Tongue (tissue), 2 donors: ENCODE measurements around the gene EPS8. TPM values are rescaled to one million over a fixed set of nuclear protein-coding genes. Genes with fewer than 3 reads are reported as not detected.
"Not testable (repeated sequence)": the region's sequence is repeated elsewhere in the genome, so short reads cannot be mapped to it uniquely, and the experiment has no call there.

ENCODE experiments used
- DNase-seq: peaks from one replicate; pipeline ENCODE4 v3.0.0-alpha.2; 2015
- total RNA-seq: library from RNA; depleted of rRNA; stranded (reverse); fragments of >200 nt; gene quantifications from one replicate; pipeline ENCODE4 v1.2.3, GENCODE V29; 2014

EPS8 gene
- total RNA-seq, 1 donor from 2014 or later, result 39.8 TPM

DNA sequence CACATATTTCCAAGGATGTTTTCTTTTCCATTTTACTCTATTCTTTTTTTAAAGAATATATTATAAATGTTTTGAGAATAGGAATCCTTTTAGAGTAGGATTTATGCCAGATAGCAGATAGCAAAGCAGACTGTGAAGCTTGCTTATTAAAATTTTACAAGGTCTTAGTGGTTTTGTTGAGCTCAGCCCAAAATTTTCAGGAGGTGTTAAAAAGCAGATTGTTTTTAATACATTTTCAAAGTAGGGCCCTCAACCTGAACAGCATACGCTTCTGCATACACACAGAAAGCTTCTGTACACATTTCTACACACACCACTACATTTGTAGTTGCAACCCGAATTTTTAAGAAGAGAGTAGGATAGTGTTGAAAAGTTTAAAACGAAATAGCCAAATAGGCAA lies 151.0 kb downstream of the EPS8 start:
- DNase-seq, result no peak

DNA sequence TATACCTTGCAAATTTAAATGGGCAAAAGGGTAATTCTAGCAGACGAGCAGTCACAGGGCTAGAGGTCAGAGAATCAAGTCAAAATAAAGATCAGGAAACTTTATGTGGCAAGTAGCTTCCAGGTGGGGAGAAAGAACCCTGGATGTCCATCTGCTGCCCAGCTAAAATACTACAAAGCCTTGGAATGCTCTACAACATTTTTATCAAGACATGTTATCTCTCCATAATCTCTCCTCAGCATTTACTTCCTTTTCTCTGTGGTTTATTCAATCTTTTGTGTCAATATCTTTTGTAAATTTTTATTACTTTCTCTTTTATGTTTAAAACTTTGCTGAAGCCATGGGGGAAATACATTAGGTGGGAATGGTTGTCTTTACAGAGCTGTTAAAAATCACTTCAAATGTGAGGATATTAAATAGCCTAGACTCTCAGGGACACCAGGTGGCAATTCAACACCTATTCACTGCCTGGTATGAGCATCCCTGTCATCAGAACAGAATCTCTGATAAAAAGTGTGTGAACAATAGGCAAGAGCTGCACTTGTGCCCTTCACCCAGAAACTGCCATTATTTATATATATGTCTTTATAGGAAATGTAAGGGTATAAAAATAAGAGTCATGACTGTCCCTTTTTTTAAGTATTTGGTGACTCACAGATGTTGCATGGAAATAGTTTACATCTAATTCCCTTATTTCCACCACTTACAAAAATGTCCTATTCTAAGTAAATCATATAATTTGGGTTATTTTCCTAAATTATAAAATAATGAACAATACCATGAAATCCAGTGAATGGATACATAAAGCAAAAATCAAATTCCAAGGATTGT lies 152.9 kb downstream of the EPS8 start:
- no peak for DNase-seq

DNA sequence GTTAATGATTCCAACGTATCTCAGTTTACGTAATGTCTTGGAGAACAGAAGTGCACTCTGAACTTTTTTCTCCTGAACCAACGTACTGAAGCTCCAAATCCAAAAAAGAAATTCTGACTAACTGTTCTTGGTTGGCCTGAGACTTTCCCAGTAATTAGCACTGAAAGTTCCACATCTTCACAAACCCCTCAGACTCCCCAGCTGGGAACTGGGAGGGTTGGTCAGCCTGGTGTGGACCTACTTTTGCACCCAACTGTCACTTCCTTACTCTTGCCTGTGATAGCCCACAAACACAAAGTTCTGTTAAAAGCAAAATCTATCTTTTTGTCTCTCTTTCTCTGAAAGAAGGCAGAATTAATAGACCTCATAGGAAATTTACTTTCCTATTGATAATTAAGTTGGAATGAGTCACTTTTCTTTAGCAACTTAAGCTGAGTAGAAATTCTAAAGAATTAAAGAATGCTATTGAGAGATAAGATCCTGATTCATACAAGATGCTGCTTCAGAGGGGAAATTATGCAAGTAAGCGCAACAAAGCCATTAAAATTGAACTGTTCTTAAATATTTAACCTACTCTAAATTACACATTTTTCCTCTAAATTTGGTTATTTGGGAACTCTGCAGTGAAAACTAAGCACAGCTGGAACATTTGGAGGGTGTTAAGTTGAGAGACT lies 155.0 kb downstream of the EPS8 start:
- no peak for DNase-seq

DNA sequence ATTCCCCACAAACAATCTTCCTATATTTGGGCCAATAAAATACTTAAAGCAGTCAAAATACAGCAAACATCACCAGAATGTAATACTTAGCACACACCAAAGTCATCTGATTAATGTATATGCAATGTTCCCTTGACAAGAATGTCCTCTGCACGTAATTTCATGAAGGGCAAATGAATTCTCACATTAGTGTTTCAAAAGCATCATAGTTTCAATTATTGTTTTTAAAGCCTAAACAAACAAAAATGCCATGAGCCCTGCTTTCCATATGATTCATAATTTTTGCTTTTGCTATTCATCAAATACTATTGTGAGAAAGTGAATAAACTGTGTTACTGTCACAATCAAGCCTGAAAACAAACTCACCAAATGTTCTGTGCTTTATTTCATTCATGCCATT lies 156.0 kb downstream of the EPS8 start:
- DNase-seq, result no peak

DNA sequence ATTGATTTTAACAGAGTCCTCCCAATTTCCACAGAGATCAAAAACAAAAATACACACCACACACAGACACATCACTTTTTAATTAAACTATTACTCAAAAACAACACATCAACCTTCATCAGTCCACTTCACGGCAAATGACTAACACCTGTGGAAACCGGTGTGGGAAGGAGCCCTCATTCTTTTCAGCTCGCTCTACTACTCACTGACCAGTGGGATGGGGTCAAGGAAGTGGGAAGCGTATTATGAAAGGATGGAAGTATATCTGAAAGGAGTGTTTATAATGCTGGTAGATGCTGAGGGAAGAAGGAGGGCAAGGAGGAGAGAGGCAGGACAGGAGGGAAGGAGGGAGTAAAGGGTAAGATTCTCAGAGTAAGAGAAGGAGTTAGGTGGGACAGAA lies 156.5 kb downstream of the EPS8 start:
- no peak for DNase-seq

DNA sequence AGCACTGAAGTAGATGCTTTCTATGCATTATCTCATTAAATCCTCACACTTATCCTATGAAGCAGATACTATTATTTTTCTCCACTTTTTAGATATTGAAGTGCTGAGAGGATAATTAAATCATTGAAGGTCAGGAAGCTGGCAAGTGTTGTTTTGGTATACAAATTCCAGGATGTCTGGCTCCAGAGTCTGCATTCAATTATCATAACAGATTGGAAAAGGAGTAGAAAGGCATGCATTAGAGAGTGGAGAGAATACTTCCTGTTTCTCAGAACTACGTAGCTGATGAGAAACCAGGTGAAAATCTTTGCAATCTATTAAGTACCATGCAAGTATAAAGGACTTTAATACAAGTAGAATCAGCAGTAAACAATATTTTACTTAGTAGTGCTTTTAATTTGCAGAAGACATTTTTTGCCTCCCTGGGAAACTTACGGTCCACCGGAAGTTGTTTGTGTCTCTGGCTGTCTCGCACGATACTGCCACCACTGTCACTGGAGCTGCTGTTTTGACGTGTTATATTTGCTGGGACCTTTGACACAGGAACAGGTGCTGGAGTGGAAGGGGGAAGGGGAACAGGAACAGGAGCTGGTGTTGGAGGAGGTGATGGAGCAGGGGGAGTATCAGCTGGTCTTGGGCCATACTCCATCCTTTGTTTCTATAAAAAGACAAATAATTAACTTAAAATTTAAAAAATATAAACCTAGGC lies 158.0 kb downstream of the EPS8 start:
- DNase-seq, result no peak

DNA sequence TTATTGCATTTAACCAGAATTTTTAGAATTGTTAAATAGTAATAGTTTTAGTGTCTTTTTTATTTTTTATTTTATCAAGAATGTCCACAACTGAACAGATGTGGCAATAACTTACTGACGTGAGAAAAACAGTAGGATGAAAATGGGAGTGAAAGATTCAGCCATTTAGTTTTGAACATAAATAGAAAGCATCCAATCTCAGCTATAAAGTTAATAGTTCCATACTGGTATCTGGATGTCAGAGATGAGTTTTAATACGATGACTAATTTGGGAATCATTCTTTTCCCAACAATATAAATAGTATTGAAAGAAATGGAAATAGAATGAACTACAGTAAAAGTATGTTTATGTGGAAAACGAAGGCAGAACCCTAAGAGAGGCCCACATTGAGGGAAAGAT lies 159.4 kb downstream of the EPS8 start:
- no peak for DNase-seq

DNA sequence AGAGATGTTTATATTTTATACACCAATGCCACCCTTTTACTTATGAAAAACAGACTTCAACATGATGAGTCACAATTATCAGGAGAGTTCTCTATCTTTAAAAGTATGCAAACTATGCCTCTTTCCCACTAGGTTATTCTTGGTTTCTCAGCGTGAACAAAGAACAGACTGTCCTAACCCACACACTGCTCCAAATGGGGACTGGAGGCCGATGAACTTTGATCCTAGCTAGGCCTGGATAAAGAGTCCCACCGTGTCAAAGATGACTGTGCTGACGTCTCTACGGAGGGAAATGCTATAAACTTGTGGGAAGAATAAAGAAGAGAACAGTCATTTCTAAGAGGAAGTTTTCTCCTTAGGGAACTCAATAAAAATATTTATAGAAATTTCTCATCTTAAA lies 160.1 kb downstream of the EPS8 start:
- peak; percentile 47 for DNase-seq

DNA sequence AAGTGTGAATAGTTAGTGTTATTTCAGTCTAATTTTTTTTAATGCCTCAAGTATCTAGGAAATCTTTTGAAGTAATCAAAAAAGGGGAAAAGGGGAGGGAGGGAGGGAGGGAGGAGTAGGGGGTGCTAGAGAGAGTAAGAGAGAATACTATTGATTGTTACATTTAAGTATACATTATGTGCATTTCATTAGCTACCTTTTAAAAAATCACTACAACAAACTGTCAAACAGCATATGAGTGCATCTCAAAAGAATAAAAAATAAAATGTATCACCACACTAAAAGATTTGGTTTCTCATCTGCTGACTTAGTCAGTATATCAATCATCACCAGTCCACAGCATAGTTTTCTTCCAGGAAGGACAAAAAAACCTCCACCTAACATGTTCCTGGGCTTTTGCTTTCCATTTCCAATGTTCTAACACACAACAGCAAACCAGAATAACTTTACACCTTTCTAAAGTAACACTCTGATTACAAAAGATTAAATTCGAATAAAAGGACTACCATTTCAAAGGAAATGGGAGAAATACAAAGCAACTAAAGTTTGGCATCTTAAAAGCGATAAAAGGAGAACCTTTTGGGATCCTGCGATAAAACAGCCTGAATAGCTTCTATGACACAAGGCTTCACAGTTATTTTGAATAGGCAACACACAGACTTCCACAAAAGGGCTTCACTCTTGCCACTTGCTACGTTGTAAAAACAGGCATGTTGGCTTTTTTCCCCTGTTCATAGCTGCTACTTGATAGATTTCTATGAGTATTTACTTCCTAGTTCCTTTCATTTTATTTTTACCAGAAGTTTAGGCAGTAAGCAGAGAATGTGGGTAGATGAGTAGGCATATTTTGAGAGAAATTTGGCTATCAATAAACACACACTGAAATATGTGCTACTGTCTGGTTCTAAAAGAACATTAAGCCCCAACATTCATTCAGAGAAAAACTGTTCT lies 160.9 kb downstream of the EPS8 start:
- DNase-seq, result no peak

DNA sequence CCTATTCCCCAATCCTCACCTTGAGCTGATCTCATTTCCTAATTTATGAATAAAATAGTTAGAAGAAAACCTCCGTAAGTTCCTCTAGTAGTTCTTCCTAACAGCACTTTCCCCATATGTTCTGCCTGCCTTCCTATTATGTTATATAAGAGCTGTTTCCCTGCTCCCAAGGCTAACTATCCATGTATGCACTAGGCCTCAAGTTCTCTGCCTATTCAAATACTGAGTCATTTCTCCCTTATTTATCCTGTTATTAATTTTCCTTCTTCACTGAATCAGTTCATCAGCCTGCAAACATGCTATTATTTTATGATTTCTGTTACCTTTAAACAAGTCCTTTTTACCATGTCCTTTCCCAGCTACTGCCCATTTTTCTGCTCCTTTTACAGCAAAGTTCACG lies 164.1 kb downstream of the EPS8 start:
- DNase-seq, result no peak

DNA sequence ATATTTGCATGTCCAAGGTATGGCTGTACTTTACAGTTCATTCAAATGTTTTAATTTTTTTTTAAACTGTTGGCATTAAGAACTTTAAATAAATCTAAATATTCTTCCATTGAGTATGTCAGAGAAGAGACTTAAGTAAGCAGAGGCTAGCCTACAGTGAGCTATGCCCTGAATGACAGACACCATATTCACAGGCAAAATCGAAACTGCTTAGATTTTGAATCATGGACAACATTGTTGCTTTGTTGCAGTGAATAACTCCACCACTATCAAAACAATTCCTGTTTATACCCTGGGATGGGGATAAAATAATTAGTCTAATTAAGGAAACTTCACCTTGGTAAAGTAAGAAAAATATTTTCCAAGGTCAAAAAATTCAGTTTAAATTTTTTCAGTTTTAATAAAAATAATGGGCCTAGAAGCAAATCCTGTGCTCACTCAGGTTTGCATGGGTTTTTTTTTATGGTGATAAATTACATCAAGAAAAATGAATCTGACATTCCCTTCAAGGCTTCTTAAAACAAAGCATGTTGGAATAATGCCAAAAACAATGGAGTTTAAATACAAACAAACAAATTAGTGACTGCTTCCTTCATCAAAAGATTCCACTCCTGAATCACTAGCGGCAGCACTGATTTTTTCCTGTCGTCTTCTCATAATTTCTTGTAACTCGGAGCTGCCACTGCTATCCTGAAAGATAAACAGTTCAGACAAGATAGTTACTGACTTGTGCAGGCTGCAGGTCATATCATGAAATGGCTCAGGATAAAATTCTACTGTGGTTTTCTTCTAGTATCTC lies 168.2 kb downstream of the EPS8 start:
- no peak for DNase-seq

DNA sequence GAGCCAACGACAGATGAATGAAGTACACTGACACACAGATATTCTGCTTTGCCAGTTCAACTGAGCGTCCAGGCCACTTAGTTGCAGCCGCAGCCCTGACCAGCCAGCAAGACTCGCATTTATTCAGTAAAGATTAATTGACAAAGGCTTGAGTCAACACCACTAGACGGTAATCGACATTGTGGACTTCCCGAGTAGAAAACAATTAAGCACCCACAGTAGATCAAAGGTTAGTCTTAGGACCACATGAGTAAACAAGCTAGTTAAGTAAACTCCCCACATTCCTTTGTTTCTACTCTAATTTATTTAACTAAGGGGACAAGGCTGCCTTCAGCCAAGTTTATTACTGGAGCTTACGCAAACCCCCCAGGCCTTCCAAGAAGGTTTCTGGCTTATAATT lies 172.7 kb downstream of the EPS8 start:
- not testable (repeated sequence) for DNase-seq

DNA sequence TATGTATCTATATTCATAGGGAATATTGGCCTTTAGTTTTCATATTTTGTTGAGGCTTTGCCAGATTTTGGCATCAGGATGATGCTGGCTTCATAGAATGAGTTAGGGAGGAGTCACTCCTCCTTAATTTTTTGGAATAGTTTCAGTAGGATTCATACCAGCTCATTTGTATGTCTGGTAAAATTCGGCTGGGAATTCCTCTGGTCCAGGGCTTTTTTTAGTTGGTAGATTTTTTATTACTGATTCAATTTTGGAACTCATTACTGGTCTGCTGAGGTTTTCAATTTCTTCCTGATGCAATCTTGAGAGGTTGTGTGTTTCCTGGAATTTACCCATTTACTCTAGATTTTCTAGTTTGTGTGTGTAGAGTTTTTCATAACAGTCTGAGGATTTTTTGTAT lies 175.2 kb downstream of the EPS8 start:
- no peak for DNase-seq

DNA sequence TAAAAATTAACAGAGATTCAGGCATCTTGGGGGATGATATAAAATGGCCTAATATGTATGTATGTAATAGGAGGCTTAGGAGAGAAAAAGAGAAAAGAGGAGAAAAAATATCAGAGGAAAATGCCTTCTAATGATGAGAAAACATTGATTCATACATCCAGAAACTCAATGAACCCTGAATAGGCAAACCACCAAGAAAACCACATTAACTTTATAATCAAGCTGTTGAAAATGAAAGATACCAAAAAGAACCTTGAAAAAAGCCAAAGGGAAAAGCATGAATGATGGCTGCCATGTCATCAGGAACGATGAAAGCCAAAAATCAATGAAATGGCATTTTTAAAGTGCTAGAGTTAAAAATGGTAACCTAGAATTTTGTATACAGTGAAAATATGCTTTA lies 180.2 kb downstream of the EPS8 start:
- DNase-seq, result no peak

DNA sequence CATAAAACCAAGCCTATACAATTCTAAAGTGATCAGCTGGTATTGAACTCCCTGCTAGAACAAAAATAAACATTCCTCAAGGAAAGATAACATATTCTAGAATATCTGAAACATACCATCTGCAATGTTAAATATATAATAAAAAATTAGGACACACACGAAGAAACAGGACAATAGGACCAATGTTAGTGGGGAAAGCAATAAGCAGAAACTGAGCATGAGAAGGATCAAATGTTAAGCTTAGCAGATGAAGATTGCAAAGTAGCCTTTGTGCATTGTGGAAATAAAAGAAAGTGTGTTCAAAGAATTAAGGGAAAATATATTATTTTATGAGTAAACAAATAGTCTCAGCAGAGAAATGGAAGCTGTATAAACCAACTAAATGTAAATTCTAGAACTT lies 180.8 kb downstream of the EPS8 start:
- no peak for DNase-seq

DNA sequence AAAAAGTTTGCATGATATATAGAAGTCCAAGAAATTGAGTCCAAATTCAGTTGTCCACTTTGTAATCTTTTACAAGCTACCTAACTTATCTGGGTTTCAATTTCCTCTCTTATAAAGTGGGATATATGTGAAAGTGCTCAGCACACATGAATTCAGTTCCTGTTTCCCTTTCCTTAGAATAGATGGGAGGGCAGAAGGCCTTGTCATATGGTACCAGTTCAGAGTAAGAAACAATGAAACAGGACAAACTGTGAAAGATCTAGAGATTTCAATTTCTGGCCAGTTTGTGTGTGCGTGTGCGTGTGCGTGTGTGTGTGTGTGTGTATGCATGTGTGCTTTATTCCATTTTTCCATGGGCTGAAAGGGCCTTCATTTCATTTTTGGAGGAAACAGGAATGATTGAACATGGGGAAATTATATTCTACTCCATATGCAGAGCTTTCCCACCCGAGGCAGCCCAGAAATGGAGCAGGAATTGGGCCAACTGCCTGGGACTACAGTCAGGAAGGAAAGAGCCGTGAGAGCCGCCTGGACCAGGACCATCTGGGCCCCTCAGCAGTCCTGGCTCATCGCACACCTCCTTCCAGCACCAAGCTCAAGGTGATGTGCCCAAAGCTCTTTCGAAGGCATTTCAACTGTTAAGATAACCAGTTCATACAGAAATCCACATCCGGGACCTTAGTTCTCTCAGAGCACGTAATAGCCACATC lies 183.2 kb downstream of the EPS8 start:
- DNase-seq, result no peak

DNA sequence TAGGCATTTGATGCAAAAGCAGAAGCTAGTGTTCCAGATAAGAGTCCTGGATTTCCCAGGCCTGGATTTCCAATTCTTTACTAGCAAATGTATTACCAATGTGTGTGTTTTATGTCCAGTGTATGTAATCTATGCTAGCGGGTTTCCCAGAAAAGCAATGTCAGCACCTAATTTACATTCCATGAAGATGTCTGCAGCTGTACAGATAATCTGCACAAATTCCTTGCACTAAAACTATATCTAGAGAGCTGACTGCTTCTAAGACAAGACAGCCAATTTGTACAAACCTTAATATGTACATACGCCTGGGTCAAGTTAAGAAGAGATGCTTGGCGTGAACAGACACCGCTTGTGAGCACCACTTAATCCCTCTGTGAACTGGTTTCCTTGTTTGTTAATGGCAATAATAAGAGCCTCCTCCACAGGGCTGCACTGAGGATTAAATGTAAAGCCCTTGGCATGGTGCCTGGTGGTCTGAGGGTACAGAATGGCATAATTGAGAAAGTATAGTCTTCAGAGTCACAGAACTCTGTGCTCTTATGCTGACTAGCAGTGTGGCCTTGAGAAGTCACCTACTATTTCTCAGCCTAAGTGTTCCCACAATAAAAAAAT lies 185.6 kb downstream of the EPS8 start:
- DNase-seq, result peak; percentile 73

DNA sequence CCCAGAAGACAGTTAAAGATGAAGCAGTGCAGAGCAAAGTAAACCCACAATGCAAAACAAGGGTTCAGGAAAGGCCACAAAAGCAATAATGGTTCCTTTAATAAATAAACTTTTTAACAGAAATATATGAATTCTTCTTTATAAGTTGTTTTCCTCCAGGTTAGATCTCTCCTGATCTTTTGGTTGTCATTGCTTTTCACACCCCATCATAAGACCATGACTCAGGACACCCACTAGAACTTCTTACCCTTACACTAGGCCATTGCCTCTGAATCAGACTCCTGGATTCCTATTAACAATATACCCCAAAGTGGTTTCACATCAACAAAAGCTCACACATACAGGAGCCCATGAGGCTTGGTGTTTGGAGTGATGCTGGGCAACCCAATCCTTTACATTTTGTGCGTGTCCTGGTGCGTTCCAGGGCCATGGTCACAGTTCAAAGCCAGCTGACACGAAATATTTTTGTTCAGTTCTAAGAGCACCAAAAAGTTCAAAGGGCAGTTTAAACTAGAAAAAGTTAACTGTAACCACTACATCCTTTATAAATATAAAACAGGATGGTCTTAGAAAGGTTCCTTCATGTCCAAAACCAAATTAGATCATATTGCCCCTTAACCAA lies 187.0 kb downstream of the EPS8 start:
- DNase-seq, result no peak

DNA sequence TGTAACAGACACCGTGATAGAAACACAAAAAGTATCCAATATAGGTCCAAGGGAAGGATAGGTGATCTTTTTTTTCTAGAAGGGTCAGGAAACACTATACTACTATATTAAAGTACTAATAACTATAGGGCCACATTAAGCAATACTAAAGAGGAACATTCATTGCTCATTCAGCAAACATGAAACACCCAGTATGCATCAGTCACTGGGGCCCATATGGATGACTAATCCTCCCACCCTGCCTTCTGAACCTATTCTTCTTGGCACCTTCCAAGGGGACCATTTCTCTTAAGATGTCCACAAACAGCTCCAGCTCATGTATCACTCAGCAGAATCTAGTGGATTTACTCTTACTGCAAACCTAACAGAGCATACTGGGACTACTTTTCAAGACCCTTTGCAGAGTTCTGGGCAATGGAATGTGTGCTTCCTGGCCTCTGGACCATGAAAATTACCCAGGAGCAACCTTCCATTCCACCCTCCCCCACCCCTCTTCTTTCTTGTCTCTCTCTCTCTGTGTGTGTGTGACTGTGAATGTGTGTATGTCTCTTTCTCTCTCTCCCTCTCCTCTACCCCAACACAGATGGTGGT lies 187.9 kb downstream of the EPS8 start:
- no peak for DNase-seq
